A549 (cell line): Measurements from ENCODE around the gene GLP2R.

Experiments
- CBX8 ChIP-seq: fragments of 200-600 bp; sonication (generic); IDR thresholded peaks from 2 replicates; pipeline ENCODE4 v1.6.1; 2016
- CHD4 ChIP-seq: fragments of 200-600 bp; sonication (generic); IDR thresholded peaks from 2 replicates; pipeline ENCODE4 v1.6.1; 2016; ENCODE audit warnings: antibody characterized with exemption, mild to moderate bottlenecking, borderline replicate concordance
- FOSB ChIP-seq: fragments of 250-450 bp; sonication (Bioruptor Pico); IDR thresholded peaks from 2 replicates; pipeline ENCODE4 v1.5.0; 2020; ENCODE audit warnings: mild to moderate bottlenecking, moderate library complexity
- FOSL2 ChIP-seq, 2 experiments: fragments of 450-650 bp in 1 of 2; fragments of >200 bp in 1 of 2; sonication (Bioruptor Twin) in 1 of 2; formaldehyde crosslinking; IDR thresholded peaks; 2 replicates each; pipeline versions ENCODE4 v1.5.0 to v1.6.1; 2016 to 2020; ENCODE audit warnings: mild to moderate bottlenecking in 1 of 2, moderate library complexity in 1 of 2
- MYC ChIP-seq: IDR thresholded peaks from 2 replicates; pipeline ENCODE4 v1.6.1; 2012; ENCODE audit warnings: mild to moderate bottlenecking, inconsistent platforms, low read length, improper control_type of control experiment, borderline replicate concordance
- POLR2A ChIP-seq: IDR thresholded peaks from 2 replicates; pipeline ENCODE4 v1.6.1; 2012; ENCODE audit warnings: mild to moderate bottlenecking, low read length
- RAD21 ChIP-seq, 2 experiments: fragments of >200 bp in 1 of 2; sonication (Bioruptor Twin) in 1 of 2; formaldehyde crosslinking in 1 of 2; IDR thresholded peaks in 1 of 2; conservative IDR thresholded peaks in 1 of 2; 2 replicates in 1 of 2; 3 replicates in 1 of 2; pipeline ENCODE4 v1.6.1; 2012 to 2018; ENCODE audit warnings: inconsistent platforms in 1 of 2
- RCOR1 ChIP-seq: fragments of 150-350 bp; IDR thresholded peaks from 2 replicates; pipeline ENCODE4 v1.6.1; 2014; ENCODE audit warnings: antibody characterized with exemption, low read length, low read depth
- SREBF2 ChIP-seq: fragments of 450-650 bp; IDR thresholded peaks from 2 replicates; pipeline ENCODE4 v1.6.1; 2014; ENCODE audit warnings: mild to moderate bottlenecking, moderate library complexity
- TP53 ChIP-seq: fragments of 250-450 bp; sonication (Bioruptor Pico); IDR thresholded peaks from 2 replicates; pipeline ENCODE4 v1.5.0; 2021; ENCODE audit warnings: mild to moderate bottlenecking, moderate library complexity
- ZSCAN20 ChIP-seq: fragments of 250-450 bp; sonication (Bioruptor Pico); IDR thresholded peaks from 2 replicates; pipeline ENCODE4 v1.8.0; 2022; ENCODE audit warnings: mild to moderate bottlenecking, moderate library complexity
- TF ChIP-seq, protein P1 (sequence below): fragments of >200 bp; sonication (Bioruptor Twin); formaldehyde crosslinking; IDR thresholded peaks from 3 replicates; pipeline ENCODE4 v1.5.1; 2016
- TF ChIP-seq, protein P2 (sequence below): IDR thresholded peaks from 2 replicates; pipeline ENCODE4 v1.6.1; 2012
- TF ChIP-seq, protein P3 (sequence below): IDR thresholded peaks from 2 replicates; pipeline ENCODE4 v1.6.1; 2012

DNA sequence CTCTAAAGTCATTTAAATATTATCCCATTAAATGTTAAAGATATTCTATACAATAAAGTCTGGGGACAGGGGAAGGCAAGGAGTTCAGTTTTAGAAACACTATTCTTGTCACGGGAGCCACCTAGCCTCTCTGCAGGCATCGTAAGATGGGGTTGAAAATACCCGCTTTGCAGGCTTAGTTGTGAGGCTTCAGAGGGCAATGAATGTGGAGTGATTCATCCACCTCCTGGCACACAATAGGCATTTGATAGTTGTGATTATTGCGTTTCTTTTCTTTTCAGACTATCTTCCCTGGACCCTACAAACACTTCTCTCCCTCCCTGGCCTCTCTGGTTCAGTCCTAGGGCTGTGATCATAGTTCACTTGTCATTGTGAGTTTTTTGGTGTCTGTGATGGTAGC, 19.6 kb downstream of the GLP2R start:
- no peak for TF ChIP-seq FOSB (CRISPR knock-in tag)
- TF ChIP-seq, protein P1, sequence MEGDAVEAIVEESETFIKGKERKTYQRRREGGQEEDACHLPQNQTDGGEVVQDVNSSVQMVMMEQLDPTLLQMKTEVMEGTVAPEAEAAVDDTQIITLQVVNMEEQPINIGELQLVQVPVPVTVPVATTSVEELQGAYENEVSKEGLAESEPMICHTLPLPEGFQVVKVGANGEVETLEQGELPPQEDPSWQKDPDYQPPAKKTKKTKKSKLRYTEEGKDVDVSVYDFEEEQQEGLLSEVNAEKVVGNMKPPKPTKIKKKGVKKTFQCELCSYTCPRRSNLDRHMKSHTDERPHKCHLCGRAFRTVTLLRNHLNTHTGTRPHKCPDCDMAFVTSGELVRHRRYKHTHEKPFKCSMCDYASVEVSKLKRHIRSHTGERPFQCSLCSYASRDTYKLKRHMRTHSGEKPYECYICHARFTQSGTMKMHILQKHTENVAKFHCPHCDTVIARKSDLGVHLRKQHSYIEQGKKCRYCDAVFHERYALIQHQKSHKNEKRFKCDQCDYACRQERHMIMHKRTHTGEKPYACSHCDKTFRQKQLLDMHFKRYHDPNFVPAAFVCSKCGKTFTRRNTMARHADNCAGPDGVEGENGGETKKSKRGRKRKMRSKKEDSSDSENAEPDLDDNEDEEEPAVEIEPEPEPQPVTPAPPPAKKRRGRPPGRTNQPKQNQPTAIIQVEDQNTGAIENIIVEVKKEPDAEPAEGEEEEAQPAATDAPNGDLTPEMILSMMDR, result no peak
- TF ChIP-seq CBX8, result no peak
- TF ChIP-seq, protein P2, sequence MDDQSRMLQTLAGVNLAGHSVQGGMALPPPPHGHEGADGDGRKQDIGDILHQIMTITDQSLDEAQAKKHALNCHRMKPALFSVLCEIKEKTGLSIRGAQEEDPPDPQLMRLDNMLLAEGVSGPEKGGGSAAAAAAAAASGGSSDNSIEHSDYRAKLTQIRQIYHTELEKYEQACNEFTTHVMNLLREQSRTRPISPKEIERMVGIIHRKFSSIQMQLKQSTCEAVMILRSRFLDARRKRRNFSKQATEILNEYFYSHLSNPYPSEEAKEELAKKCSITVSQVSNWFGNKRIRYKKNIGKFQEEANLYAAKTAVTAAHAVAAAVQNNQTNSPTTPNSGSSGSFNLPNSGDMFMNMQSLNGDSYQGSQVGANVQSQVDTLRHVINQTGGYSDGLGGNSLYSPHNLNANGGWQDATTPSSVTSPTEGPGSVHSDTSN, result no peak
- no peak for TF ChIP-seq ZSCAN20 (CRISPR knock-in tag)
- TF ChIP-seq FOSL2 (IDR thresholded peaks at IDR 0.05), result no peak
- TF ChIP-seq FOSL2 (CRISPR knock-in tag; IDR thresholded peaks at IDR 0.05), result no peak
- no peak for TF ChIP-seq RAD21 (conservative IDR thresholded peaks at IDR 0.05 in 1 of 2, IDR thresholded peaks at IDR 0.05 in 1 of 2)
- TF ChIP-seq, protein P3, sequence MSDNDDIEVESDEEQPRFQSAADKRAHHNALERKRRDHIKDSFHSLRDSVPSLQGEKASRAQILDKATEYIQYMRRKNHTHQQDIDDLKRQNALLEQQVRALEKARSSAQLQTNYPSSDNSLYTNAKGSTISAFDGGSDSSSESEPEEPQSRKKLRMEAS, result no peak
- TF ChIP-seq POLR2A, result no peak
- no peak for TF ChIP-seq MYC
- TF ChIP-seq TP53, result no peak
- TF ChIP-seq SREBF2, result no peak
- no peak for TF ChIP-seq CHD4
- no peak for TF ChIP-seq RCOR1
